Motor neuron (in vitro differentiated cells): ENCODE data around the gene SSC5D. TPM values are rescaled to one million over a fixed set of nuclear protein-coding genes. Genes with fewer than 3 reads are reported as not detected.

Source experiments
- ATAC-seq, 8 experiments: fragments of 200-7000 bp; cut with Tn5 transposase; replicated peaks in 6 of 8; 2 replicates each; pipeline ENCODE4 v1.8.0; 2021; ENCODE audit warnings: mild to moderate bottlenecking in 8 of 8, moderate library complexity in 8 of 8
- H3K27ac ChIP-seq, 2 donors: fragments of 250-450 bp; sonication (Bioruptor Pico); 2 replicates each; pipeline ENCODE4 v1.9.0; 2021; ENCODE audit warnings: antibody characterized with exemption in 2 of 2, mild to moderate bottlenecking in 2 of 2, moderate library complexity in 1 of 2
- H3K4me1 ChIP-seq, 2 donors: fragments of 250-450 bp; sonication (Bioruptor Pico); replicated peaks in 1 of 2; 2 replicates each; pipeline ENCODE4 v1.6.1; 2021; ENCODE audit warnings: antibody characterized with exemption in 2 of 2, mild to moderate bottlenecking in 2 of 2, moderate library complexity in 1 of 2
- H3K4me3 ChIP-seq, 5 donors: fragments of 250-450 bp; sonication (Bioruptor Pico); 2 replicates each; pipeline ENCODE4 v1.9.0; 2021; ENCODE audit warnings: antibody characterized with exemption in 5 of 5, mild to moderate bottlenecking in 5 of 5, moderate library complexity in 4 of 5
- WGBS, 10 experiments: fragments of 450-650 bp; shearing (Covaris generic); methylation state at CpG; one replicate each; pipeline ENCODE4 v1.0.0; 2022; 5-methylcytosine and 5-hydroxymethylcytosine counted together
- in situ Hi-C, 9 experiments: fragments of 400-800 bp; cut with MboI; loops; one replicate each; pipeline ENCODE4 v1.15.0; 2021; ENCODE audit warnings: low sequenced_read_pairs in 9 of 9, low pct_unique_long_range_greater_than_20kb in 2 of 9; ENCODE audit not compliant: unreplicated experiment in 9 of 9
- total RNA-seq, 8 experiments: library from RNA; unstranded; fragments of 300-600 nt; gene quantifications; 2 replicates each; pipeline versions ENCODE4 v1.2.3 to v1.2.4, GENCODE V29; 2022

The SSC5D gene
- total RNA-seq, 8 experiments from 2014 or later = 0.27 to 3.0 (median 0.63) TPM

- H3K27ac ChIP-seq = no peak overlapping the region
- no peak overlapping the region for H3K4me3 ChIP-seq
- ATAC-seq = no peak
- peaks cover 0 to 5% of the 10 kb centered on the region in 2 donors for H3K4me1 ChIP-seq
- in situ Hi-C loops = no loop called here
- 83 to 100% (median 91%) methylated on average over 1 to 4 of the region's 4 CpGs; no CpG with 5 or more reads in 4 of the 10 experiments for WGBS, 10 experiments
Measured at GRCh38 chr19:55466241-55466614, 22.0 kb upstream of the SSC5D start.

- 18 to 85% (median 64%) methylated on average over 4 to 13 of the region's 29 CpGs; no CpG with 5 or more reads in 1 of the 10 experiments for WGBS, 10 experiments
- H3K27ac ChIP-seq = no peak overlapping the region
- in situ Hi-C loops = no loop called here
- peak; percentile 79 to 98 (median 84) for ATAC-seq
- H3K4me3 ChIP-seq = no peak overlapping the region
- H3K4me1 ChIP-seq = peaks cover 0 to 5% of the 10 kb centered on the region in 2 donors
Measured at GRCh38 chr19:55467236-55468053, 20.8 kb upstream of the SSC5D start.

DNA sequence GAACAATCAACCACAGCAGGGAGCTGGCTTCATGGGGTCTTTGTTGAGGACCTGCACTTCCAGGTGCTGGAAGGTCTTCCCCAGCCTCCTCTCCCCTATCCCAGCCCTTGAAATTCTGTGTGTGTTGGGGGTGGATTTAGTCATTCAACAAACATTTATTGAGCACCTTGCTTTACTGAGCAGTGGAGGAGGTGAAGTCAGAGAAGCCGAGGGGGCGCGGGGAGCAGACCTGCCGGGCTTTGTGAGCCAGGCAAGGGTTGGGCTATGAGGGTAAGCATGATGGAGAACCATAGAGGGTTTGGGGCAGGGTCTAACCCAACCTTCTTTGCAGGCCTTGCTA lies 20.2 kb upstream of the SSC5D start:
- H3K4me3 ChIP-seq = no peak overlapping the region
- peaks cover 0 to 5% of the 10 kb centered on the region in 2 donors for H3K4me1 ChIP-seq
- 0 to 8% (median 0%) methylated on average over 1 to 4 of the region's 4 CpGs; no CpG with 5 or more reads in 5 of the 10 experiments for WGBS, 10 experiments
- in situ Hi-C loops = no loop called here
- ATAC-seq = peak in 1 of 8 experiments; percentile 9
- H3K27ac ChIP-seq = no peak overlapping the region

DNA sequence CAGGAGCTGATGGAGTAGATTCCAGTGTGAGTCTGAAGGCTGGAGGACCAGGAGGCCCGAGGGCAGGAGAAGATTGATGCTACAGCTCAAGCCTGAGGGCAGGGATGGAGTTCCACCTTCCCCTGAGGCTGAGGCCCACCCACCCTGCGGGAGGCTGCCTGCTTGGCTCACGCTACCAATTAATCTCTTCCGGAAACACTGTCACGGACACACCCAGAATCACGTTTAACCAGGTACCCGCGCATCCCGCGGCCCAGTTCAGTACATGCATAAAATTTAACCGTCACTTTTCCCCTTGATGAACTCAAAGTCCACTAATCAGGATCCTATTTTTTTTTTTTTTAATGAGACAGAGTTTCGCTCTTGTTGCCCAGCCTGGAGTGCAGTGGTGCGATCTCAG lies 17.0 kb upstream of the SSC5D start:
- peaks cover 13 to 20% of the 10 kb centered on the region in 2 donors for H3K4me1 ChIP-seq
- WGBS, 10 experiments = 0 to 100% (median 79%) methylated on average over 1 to 9 of the region's 13 CpGs; no CpG with 5 or more reads in 1 of the 10 experiments
- in situ Hi-C loops = no loop called here
- no peak overlapping the region for H3K27ac ChIP-seq
- H3K4me3 ChIP-seq = no peak overlapping the region
- no peak for ATAC-seq

- no peak for ATAC-seq
- 80 to 100% (median 85%) methylated on average over 1 to 4 of the region's 8 CpGs; no CpG with 5 or more reads in 7 of the 10 experiments for WGBS, 10 experiments
- in situ Hi-C loops = no loop called here
- H3K4me1 ChIP-seq = peaks cover 13 to 22% of the 10 kb centered on the region in 2 donors
- no peak overlapping the region for H3K27ac ChIP-seq
- H3K4me3 ChIP-seq = no peak overlapping the region
Measured at GRCh38 chr19:55472463-55472862, 15.8 kb upstream of the SSC5D start.

- 0 to 59% (median 50%) methylated on average over 1 to 6 of the region's 16 CpGs; no CpG with 5 or more reads in 5 of the 10 experiments for WGBS, 10 experiments
- in situ Hi-C loops = no loop called here
- Histone ChIP-seq H3K27ac (no peak overlapping the region), H3K4me3 (no peak overlapping the region), H3K4me1 (peaks cover 20 to 24% of the 10 kb centered on the region in 2 donors)
- ATAC-seq = peak in 1 of 8 experiments; percentile 34
Measured at GRCh38 chr19:55473225-55474012, 14.8 kb upstream of the SSC5D start.

DNA sequence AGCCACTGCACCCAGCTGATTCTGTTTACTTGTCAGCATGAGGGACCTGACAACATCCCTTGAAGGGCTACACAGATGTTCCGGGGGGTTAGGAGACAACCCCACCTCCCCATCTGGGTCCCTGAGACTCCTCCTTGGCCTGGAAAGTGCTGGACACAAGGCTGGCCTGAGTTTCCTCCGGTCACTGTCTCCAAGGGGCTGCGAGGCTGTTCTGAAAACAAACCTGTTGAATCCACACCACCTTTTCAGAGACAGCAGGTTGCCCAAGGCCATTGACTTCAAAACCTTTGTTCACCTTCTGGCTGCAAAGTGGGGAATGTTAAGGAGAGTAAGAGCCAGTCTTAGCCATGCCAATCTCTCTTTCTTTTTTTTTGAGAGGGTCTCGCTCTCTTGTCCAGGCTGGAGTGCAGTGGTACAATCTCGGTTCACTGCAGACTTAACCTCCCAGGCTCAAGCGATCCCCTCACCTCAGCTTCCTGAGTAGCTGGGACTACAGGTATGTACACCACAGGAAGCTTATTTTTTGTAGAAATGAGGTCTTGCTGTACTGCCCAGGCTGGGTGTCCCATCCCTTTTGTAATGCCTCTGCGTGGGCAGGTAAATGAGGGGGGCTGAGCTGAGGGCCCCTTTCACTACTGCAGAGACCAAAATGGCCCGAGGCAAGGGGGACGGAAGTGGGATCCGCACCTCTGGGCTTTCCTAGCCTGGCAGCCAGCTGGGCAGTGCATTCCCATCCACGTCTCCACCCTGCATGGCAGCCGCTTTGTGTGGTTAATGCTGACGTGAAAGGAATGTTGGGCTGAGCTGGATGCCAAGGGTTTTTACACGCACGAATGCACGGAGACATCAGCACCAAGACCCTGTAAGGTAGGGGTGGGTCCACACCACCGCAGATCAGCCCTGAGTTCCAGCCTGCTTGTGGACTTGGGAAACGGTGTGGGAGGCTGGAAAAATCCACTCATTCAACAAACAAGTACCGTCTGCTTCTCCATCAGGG lies 13.7 kb upstream of the SSC5D start:
- 67 to 100% (median 92%) methylated on average over 2 to 10 of the region's 19 CpGs; no CpG with 5 or more reads in 2 of the 10 experiments for WGBS, 10 experiments
- Histone ChIP-seq H3K27ac (no peak overlapping the region), H3K4me1 (peaks cover 20 to 24% of the 10 kb centered on the region in 2 donors), H3K4me3 (no peak overlapping the region)
- in situ Hi-C loops = loop anchor here in 1 of 9 experiments (25.0 kb wide), 1 partner anchor 337 kb away; the partner anchor contains the start of gene TNNT1
- ATAC-seq = no peak

GRCh38 chr19:55476100-55476775 lies 12.0 kb upstream of the SSC5D start, which contains the start of gene ZNF628:
Gene ZNF628 (plus strand): TSS chr19:55476617. CDS start chr19:55479911, 3,294 bp downstream.
- in situ Hi-C loops = loop anchor here in 1 of 9 experiments (25.0 kb wide), 1 partner anchor 339 kb away; the partner anchor contains the start of gene TNNT1
- Histone ChIP-seq H3K4me3 (peak within 1 kb of the TSS; percentile 58 to 72 (median 62)), H3K4me1 (peaks cover 20 to 24% of the 10 kb centered on the region in 2 donors), H3K27ac (peak within 1 kb of the TSS; percentile 95 to 96)
- 0 to 10% (median 0%) methylated on average over 1 to 5 of the region's 61 CpGs; no CpG with 5 or more reads in 6 of the 10 experiments for WGBS, 10 experiments
- ATAC-seq = peak; percentile 88 to 97 (median 95)

- Histone ChIP-seq H3K4me3 (peak overlapping the region in 1 of 5 donors; percentile 58), H3K4me1 (peaks cover 20 to 24% of the 10 kb centered on the region in 2 donors), H3K27ac (no peak overlapping the region)
- no peak for ATAC-seq
- in situ Hi-C loops = loop anchor here in 1 of 9 experiments (25.0 kb wide), 1 partner anchor 341 kb away; the partner anchor contains the start of gene TNNT1
- 58 to 100% (median 82%) methylated on average over 1 to 8 of the region's 13 CpGs; no CpG with 5 or more reads in 2 of the 10 experiments for WGBS, 10 experiments
Measured at GRCh38 chr19:55477905-55478304, 10.3 kb upstream of the SSC5D start.

- ATAC-seq = no peak
- Histone ChIP-seq H3K4me3 (no peak overlapping the region), H3K4me1 (peaks cover 19 to 22% of the 10 kb centered on the region in 2 donors), H3K27ac (no peak overlapping the region)
- WGBS, 10 experiments = 83 to 100% (median 93%) methylated on average over 2 to 9 of the region's 12 CpGs; no CpG with 5 or more reads in 6 of the 10 experiments
- in situ Hi-C loops = loop anchor here in 1 of 9 experiments (25.0 kb wide), 1 partner anchor 341 kb away; the partner anchor contains the start of gene TNNT1
Measured at GRCh38 chr19:55478364-55478763, 9.9 kb upstream of the SSC5D start.

DNA sequence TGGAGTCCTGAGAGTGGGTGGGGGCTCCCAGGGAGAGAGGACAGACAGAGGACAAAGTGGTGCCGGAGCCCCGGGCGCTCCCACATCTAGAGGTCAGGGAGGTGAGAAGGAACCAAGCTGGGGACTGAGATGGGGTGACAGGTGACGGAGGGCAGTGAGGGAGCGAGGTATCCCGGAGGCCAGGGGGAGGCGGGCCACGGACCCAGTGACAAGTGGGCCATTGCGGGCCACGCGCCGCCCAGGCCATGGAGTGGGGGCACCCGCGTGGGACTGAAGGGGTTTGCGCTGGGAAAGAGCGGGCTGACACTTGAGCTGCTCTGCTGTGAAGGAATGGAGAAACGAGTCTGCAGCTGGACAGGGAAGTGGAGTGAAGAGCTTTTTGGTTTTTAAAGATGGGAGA lies 9.2 kb upstream of the SSC5D start:
- no peak overlapping the region for H3K4me3 ChIP-seq
- H3K27ac ChIP-seq = no peak overlapping the region
- ATAC-seq = no peak
- in situ Hi-C loops = loop anchor here in 1 of 9 experiments (25.0 kb wide), 1 partner anchor 342 kb away; the partner anchor contains the start of gene TNNT1
- peaks cover 21 to 25% of the 10 kb centered on the region in 2 donors for H3K4me1 ChIP-seq
- WGBS, 10 experiments = 60 to 93% (median 77%) methylated on average over 2 to 8 of the region's 17 CpGs; no CpG with 5 or more reads in 5 of the 10 experiments
